ENCODE data around the gene PHF13. TPM values are rescaled to one million over a fixed set of nuclear protein-coding genes. Genes with fewer than 3 reads are reported as not detected.

PHF13 gene
- 4.3 TPM in 2 replicates for polyA plus RNA-seq (2011; rRNA removed)
- 3.1 and 3.7 TPM in 2 replicates for polyA plus RNA-seq (2012; cell fraction: cytosol; rRNA removed)
- 4.6 and 5.5 TPM in 2 replicates for polyA plus RNA-seq (2012; cell fraction: nucleus; rRNA removed)
- 8.9 to 10.5 TPM (median 10.4 TPM) in 3 replicates for polyA plus RNA-seq (2017; fragmentation: RNase III; extraction: RNeasy Plus Mini Kit Qiagen cat#74134 plus additional on column Dnase treatment)
- 3.9 and 4.2 TPM in 2 replicates for polyA minus RNA-seq (2011; rRNA and poly(A)+ RNA removed)

DNA sequence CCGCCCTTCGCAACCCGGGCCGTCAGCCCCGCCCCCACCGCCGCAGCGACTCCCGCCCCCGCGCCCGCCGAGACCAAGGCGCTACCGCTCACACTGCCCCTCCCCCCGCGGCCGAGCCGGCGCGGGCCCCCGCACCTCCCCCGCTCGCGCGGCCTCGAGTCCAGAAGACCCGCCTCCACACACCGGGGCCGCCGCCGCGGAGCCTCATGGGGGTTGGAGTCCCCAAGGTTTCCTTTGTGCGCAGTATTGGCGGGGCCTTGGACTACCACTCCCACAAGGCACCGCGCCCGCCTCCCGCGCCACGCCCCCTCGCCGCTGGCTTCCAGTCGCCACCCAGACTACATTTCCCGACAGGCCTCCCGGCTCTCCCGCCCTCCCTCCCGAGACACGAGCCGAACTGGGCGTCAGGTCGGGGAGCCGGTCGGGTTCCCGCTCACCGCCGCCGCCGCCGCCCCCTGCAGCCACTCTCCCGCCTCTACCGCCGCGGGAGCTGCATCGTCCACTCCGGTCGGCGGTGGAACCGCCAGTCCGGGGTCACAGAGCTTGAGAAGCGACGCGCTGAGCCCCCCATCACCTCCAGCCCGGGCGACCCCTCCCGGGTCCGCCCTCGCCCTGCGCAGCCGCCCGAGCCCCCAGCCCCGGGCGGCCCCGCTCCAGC is at the start of gene PHF13:
Gene PHF13 (plus strand): TSS at position 371 of the 658 bp plus-strand sequence. CDS start 336 bp downstream, outside the sequence.
- DNase-seq (ENCODE audit: low read depth in 1 of 2, low spot score in 1 of 2), result peak; percentile 88 to 98
- no CpG with 5 or more reads among the region's 84 CpGs for WGBS (ENCODE audit: missing lambda C conversion rate)
- Histone ChIP-seq H3K4me2 (peak within 1 kb of the TSS; percentile 94), H3K4me1 (peaks cover 12% of the 10 kb centered on the region; the same call in 2 of the 3 replicates), H3K27ac (peak within 1 kb of the TSS; percentile 96 to 98), H3K9me3 (no peaks in the 10 kb centered on the region), H3K4me3 (peak within 1 kb of the TSS; percentile 99)
- FAIRE-seq, result no peak
- ChIA-PET CTCF (interaction anchor here (1.9 kb wide), 1 partner anchor 9 kb away, joined by 5 read pairs; no protein-coding TSS in a partner anchor), POLR2A (interaction anchor here (0.7 kb wide), 1 partner anchor 122 kb away, joined by 3 read pairs; the partner anchor contains the start of gene PLEKHG5)
- peak; percentile 90 to 96 for ATAC-seq
- no peak for TF ChIP-seq SMC3 (IDR thresholded peaks at IDR 0.05)
- no peak for TF ChIP-seq JUNB (IDR thresholded peaks at IDR 0.05)
- no peak for TF ChIP-seq ZNF302 (CRISPR knock-in tag; IDR thresholded peaks at IDR 0.05)
- no peak for TF ChIP-seq BHLHE40 (IDR thresholded peaks at IDR 0.05; ENCODE audit: low read depth, low read length)
- no peak; the same call in 1 of the 2 replicates for TF ChIP-seq MYC (IDR thresholded peaks at IDR 0.05; ENCODE audit: borderline replicate concordance, low read length)
- TF ChIP-seq KDM1A (IDR thresholded peaks at IDR 0.05; ENCODE audit: low read depth), result no peak
- no peak for TF ChIP-seq POLR2AphosphoS2 (conservative IDR thresholded peaks at IDR 0.05; ENCODE audit: low read length)
- no peak for TF ChIP-seq KDM5A (IDR thresholded peaks at IDR 0.05)
- no peak for TF ChIP-seq EHF (CRISPR knock-in tag; IDR thresholded peaks at IDR 0.05)
- TF ChIP-seq FOSL2 (IDR thresholded peaks at IDR 0.05), result no peak
- TF ChIP-seq FOSL2 (CRISPR knock-in tag; IDR thresholded peaks at IDR 0.05), result no peak
- peak in 1 of 2 experiments; percentile 45; a peak in 1 of 5 replicates for TF ChIP-seq JUN (IDR thresholded peaks at IDR 0.05)
- TF ChIP-seq NFE2L2 (conservative IDR thresholded peaks at IDR 0.05; ENCODE audit: low read length), result no peak
- TF ChIP-seq, protein P1, sequence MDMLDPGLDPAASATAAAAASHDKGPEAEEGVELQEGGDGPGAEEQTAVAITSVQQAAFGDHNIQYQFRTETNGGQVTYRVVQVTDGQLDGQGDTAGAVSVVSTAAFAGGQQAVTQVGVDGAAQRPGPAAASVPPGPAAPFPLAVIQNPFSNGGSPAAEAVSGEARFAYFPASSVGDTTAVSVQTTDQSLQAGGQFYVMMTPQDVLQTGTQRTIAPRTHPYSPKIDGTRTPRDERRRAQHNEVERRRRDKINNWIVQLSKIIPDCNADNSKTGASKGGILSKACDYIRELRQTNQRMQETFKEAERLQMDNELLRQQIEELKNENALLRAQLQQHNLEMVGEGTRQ (IDR thresholded peaks at IDR 0.05), result no peak
- TF ChIP-seq PHF8 (IDR thresholded peaks at IDR 0.05; ENCODE audit: borderline replicate concordance, low read depth), result no peak
- no peak for TF ChIP-seq HDAC2 (IDR thresholded peaks at IDR 0.05)
- no peak for TF ChIP-seq EP300 (IDR thresholded peaks at IDR 0.05)
- TF ChIP-seq, protein P2, sequence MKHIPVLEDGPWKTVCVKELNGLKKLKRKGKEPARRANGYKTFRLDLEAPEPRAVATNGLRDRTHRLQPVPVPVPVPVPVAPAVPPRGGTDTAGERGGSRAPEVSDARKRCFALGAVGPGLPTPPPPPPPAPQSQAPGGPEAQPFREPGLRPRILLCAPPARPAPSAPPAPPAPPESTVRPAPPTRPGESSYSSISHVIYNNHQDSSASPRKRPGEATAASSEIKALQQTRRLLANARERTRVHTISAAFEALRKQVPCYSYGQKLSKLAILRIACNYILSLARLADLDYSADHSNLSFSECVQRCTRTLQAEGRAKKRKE (CRISPR knock-in tag; IDR thresholded peaks at IDR 0.05; ENCODE audit: low read depth), result no peak
- no peak for TF ChIP-seq CHD4 (IDR thresholded peaks at IDR 0.05; ENCODE audit: borderline replicate concordance)
- TF ChIP-seq NPAS2 (CRISPR knock-in tag; IDR thresholded peaks at IDR 0.05; ENCODE audit: borderline replicate concordance), result no peak
- TF ChIP-seq, protein P3, sequence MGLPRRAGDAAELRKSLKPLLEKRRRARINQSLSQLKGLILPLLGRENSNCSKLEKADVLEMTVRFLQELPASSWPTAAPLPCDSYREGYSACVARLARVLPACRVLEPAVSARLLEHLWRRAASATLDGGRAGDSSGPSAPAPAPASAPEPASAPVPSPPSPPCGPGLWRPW (IDR thresholded peaks at IDR 0.05), result no peak
- TF ChIP-seq RFX5 (IDR thresholded peaks at IDR 0.05), result no peak
- TF ChIP-seq, protein P4, sequence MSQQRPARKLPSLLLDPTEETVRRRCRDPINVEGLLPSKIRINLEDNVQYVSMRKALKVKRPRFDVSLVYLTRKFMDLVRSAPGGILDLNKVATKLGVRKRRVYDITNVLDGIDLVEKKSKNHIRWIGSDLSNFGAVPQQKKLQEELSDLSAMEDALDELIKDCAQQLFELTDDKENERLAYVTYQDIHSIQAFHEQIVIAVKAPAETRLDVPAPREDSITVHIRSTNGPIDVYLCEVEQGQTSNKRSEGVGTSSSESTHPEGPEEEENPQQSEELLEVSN (IDR thresholded peaks at IDR 0.05; ENCODE audit: borderline replicate concordance, low read depth), result 0 out of 2 replicates have a peak, but pooled peaks have one; percentile 50
- TF ChIP-seq TFCP2L1 (CRISPR knock-in tag; IDR thresholded peaks at IDR 0.05), result no peak
- no peak for TF ChIP-seq RCOR1 (IDR thresholded peaks at IDR 0.05; ENCODE audit: low read depth, low read length)
- TF ChIP-seq POLR2A (IDR thresholded peaks at IDR 0.05; ENCODE audit: low read length), result 0 out of 2 replicates have a peak, but pooled peaks have one; percentile 10
- TF ChIP-seq, protein P5, sequence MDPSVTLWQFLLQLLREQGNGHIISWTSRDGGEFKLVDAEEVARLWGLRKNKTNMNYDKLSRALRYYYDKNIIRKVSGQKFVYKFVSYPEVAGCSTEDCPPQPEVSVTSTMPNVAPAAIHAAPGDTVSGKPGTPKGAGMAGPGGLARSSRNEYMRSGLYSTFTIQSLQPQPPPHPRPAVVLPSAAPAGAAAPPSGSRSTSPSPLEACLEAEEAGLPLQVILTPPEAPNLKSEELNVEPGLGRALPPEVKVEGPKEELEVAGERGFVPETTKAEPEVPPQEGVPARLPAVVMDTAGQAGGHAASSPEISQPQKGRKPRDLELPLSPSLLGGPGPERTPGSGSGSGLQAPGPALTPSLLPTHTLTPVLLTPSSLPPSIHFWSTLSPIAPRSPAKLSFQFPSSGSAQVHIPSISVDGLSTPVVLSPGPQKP (IDR thresholded peaks at IDR 0.05; ENCODE audit: low read depth, low read length), result no peak
- TF ChIP-seq CHD2 (IDR thresholded peaks at IDR 0.05; ENCODE audit: low read length, partially characterized antibody), result peak; percentile 58
- TF ChIP-seq, protein P6, sequence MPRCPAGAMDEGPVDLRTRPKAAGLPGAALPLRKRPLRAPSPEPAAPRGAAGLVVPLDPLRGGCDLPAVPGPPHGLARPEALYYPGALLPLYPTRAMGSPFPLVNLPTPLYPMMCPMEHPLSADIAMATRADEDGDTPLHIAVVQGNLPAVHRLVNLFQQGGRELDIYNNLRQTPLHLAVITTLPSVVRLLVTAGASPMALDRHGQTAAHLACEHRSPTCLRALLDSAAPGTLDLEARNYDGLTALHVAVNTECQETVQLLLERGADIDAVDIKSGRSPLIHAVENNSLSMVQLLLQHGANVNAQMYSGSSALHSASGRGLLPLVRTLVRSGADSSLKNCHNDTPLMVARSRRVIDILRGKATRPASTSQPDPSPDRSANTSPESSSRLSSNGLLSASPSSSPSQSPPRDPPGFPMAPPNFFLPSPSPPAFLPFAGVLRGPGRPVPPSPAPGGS (IDR thresholded peaks at IDR 0.05), result no peak
- no peak for TF ChIP-seq NR3C1 (IDR thresholded peaks at IDR 0.05)
- TF ChIP-seq, protein P7, sequence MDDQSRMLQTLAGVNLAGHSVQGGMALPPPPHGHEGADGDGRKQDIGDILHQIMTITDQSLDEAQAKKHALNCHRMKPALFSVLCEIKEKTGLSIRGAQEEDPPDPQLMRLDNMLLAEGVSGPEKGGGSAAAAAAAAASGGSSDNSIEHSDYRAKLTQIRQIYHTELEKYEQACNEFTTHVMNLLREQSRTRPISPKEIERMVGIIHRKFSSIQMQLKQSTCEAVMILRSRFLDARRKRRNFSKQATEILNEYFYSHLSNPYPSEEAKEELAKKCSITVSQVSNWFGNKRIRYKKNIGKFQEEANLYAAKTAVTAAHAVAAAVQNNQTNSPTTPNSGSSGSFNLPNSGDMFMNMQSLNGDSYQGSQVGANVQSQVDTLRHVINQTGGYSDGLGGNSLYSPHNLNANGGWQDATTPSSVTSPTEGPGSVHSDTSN (IDR thresholded peaks at IDR 0.05), result no peak
- TF ChIP-seq, protein P8, sequence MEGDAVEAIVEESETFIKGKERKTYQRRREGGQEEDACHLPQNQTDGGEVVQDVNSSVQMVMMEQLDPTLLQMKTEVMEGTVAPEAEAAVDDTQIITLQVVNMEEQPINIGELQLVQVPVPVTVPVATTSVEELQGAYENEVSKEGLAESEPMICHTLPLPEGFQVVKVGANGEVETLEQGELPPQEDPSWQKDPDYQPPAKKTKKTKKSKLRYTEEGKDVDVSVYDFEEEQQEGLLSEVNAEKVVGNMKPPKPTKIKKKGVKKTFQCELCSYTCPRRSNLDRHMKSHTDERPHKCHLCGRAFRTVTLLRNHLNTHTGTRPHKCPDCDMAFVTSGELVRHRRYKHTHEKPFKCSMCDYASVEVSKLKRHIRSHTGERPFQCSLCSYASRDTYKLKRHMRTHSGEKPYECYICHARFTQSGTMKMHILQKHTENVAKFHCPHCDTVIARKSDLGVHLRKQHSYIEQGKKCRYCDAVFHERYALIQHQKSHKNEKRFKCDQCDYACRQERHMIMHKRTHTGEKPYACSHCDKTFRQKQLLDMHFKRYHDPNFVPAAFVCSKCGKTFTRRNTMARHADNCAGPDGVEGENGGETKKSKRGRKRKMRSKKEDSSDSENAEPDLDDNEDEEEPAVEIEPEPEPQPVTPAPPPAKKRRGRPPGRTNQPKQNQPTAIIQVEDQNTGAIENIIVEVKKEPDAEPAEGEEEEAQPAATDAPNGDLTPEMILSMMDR (IDR thresholded peaks at IDR 0.05), result no peak
- TF ChIP-seq FOXS1 (CRISPR knock-in tag; IDR thresholded peaks at IDR 0.05), result no peak
- TF ChIP-seq HOXB13 (CRISPR knock-in tag; IDR thresholded peaks at IDR 0.05; ENCODE audit: low read depth), result no peak

All from A549 (cell line).